ENCODE data around the gene ARCN1.

ARCN1 gene

DNA sequence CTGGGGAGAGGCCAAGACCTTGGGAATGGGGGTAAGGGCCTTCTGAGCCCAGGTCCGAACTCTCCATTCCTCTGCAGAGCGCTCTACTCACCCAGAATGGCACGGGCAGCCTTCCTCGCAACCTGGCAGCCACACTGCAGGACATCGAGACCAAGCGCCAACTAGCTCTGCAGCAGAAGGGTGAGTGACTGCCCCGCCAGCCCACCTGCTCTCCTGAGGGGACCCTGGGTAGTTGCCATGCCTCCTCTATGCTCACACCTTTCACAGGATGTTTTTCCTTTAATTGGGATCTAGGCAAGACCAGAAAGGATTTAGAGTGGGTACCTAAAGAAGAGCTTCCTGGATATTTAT lies 71.8 kb downstream of the ARCN1 start:
- H3K27ac ChIP-seq (ENCODE audit: low read length): no peak overlapping the region
- no peaks in the 10 kb centered on the region for H3K9me3 ChIP-seq (ENCODE audit: control insufficient read depth in 1 of 2, low read length in 2 of 2)
- H3K4me3 ChIP-seq (ENCODE audit: low read depth in 1 of 2, low read length in 2 of 2): no peak overlapping the region
- H3K27me3 ChIP-seq (ENCODE audit: low read depth, low read length): no peaks in the 10 kb centered on the region
- peaks cover 57 to 73% of the 10 kb centered on the region in 2 donors for H3K36me3 ChIP-seq (ENCODE audit: control insufficient read depth in 1 of 2, insufficient read depth in 2 of 2, low read length in 2 of 2)
- peaks cover 0 to 33% of the 10 kb centered on the region in 2 donors for H3K4me1 ChIP-seq (ENCODE audit: control insufficient read depth in 1 of 2, insufficient read depth in 2 of 2, low read length in 2 of 2)

DNA sequence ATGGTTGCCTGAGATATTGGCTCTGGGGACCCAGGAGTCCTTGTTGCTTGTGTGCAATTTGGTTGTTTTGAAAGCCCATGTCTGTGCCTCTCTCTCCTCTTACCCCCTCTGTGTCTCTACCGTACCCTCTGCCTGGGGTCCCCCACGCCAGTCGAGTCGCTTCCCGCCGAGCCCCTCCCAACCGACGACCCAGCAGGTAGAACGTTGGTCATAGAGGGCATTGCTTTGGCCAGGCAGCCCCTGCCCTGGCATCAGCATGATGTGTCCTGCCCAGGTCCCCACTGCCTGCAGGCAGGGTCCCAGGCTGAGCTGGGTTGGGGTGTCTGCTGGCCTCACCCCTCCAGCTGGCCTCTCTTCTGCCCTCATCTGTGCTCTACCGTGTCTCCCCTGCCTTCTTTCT lies 72.3 kb downstream of the ARCN1 start:
- Histone ChIP-seq H3K27me3 (ENCODE audit: low read depth, low read length) (no peaks in the 10 kb centered on the region), H3K4me1 (ENCODE audit: control insufficient read depth in 1 of 2, insufficient read depth in 2 of 2, low read length in 2 of 2) (peaks cover 0 to 33% of the 10 kb centered on the region in 2 donors), H3K27ac (ENCODE audit: low read length) (no peak overlapping the region), H3K9me3 (ENCODE audit: control insufficient read depth in 1 of 2, low read length in 2 of 2) (no peaks in the 10 kb centered on the region), H3K36me3 (ENCODE audit: control insufficient read depth in 1 of 2, insufficient read depth in 2 of 2, low read length in 2 of 2) (peaks cover 59 to 70% of the 10 kb centered on the region in 2 donors), H3K4me3 (ENCODE audit: low read depth in 1 of 2, low read length in 2 of 2) (no peak overlapping the region)

DNA sequence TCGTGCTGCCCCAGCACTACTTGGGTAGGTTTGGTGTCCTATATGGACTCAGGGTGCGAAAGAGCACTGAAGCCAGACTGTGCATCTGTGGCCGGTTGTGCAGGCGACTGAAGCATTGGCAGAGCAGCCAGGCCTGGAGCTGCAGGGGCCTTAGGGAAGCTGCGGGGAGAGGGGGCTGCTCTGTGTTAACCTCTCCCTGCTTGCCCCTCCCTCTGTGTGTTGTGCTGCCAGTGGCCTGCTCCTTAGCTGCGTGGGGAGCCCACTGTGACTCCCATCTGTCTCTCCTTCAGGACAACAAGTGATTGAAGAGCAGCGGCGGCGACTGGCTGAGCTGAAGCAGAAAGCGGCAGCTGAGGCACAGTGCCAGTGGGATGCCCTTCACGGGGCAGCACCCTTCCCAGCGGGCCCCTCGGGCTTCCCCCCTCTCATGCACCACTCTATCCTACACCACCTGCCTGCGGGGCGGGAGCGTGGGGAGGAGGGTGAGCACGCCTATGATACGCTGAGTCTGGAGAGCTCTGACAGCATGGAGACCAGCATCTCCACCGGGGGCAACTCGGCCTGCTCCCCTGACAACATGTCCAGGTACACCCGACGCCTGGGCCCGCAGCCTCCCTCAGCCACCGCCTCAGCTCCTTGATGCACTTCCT lies 73.0 kb downstream of the ARCN1 start:
- Histone ChIP-seq H3K4me1 (ENCODE audit: control insufficient read depth in 1 of 2, insufficient read depth in 2 of 2, low read length in 2 of 2) (peaks cover 0 to 27% of the 10 kb centered on the region in 2 donors), H3K9me3 (ENCODE audit: control insufficient read depth in 1 of 2, low read length in 2 of 2) (no peaks in the 10 kb centered on the region), H3K36me3 (ENCODE audit: control insufficient read depth in 1 of 2, insufficient read depth in 2 of 2, low read length in 2 of 2) (peaks cover 66 to 77% of the 10 kb centered on the region in 2 donors), H3K27me3 (ENCODE audit: low read depth, low read length) (no peaks in the 10 kb centered on the region), H3K27ac (ENCODE audit: low read length) (no peak overlapping the region), H3K4me3 (ENCODE audit: low read depth in 1 of 2, low read length in 2 of 2) (no peak overlapping the region)

DNA sequence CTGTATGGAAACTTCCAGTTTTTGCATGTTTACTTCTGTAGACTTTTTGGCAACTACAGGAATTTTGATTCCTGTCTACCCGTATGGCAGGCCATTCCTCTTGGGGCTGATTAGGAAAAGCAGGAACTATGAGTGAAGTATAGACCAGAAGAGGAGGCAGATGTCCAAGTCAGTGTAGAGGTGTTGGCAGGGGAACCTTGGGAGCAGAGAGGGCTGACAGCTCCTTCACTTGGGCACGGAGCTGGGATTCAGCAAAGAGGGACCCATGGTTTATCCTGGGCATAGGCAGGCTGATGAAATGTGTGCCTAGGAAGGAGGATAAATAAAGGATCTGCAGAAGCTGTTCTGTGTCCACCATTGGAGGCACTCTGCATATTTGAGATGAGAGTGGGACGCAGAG lies 74.2 kb downstream of the ARCN1 start:
- H3K9me3 ChIP-seq (ENCODE audit: control insufficient read depth in 1 of 2, low read length in 2 of 2): no peaks in the 10 kb centered on the region
- peaks cover 0 to 15% of the 10 kb centered on the region in 2 donors for H3K4me1 ChIP-seq (ENCODE audit: control insufficient read depth in 1 of 2, insufficient read depth in 2 of 2, low read length in 2 of 2)
- peaks cover 75 to 88% of the 10 kb centered on the region in 2 donors for H3K36me3 ChIP-seq (ENCODE audit: control insufficient read depth in 1 of 2, insufficient read depth in 2 of 2, low read length in 2 of 2)
- H3K4me3 ChIP-seq (ENCODE audit: low read depth in 1 of 2, low read length in 2 of 2): no peak overlapping the region
- H3K27ac ChIP-seq (ENCODE audit: low read length): no peak overlapping the region
- no peaks in the 10 kb centered on the region for H3K27me3 ChIP-seq (ENCODE audit: low read depth, low read length)

DNA sequence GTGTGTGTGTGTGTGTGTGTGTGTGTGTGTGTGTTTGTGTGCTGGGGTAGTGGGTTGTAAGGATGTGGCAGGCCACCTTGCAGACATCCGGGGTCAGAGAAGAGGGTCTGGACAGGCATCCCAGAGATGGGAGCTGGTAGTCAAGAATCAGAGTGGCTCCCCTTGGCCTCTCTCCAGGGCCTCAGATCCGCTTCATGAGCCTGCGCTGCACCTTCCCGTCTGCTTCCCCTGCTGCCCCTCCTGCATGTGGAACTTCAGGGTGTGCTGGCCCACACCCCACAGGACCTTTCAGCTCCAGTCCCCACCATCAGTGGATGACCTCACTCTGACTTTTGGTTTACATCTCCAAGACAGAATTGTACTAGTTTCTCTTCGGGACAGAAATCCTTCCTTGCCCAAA lies 76.1 kb downstream of the ARCN1 start:
- H3K4me3 ChIP-seq (ENCODE audit: low read depth in 1 of 2, low read length in 2 of 2): no peak overlapping the region
- H3K27ac ChIP-seq (ENCODE audit: low read length): no peak overlapping the region
- H3K4me1 ChIP-seq (ENCODE audit: control insufficient read depth in 1 of 2, insufficient read depth in 2 of 2, low read length in 2 of 2): peaks cover 0 to 16% of the 10 kb centered on the region in 2 donors
- peaks cover 72 to 88% of the 10 kb centered on the region in 2 donors for H3K36me3 ChIP-seq (ENCODE audit: control insufficient read depth in 1 of 2, insufficient read depth in 2 of 2, low read length in 2 of 2)
- H3K9me3 ChIP-seq (ENCODE audit: control insufficient read depth in 1 of 2, low read length in 2 of 2): no peaks in the 10 kb centered on the region
- H3K27me3 ChIP-seq (ENCODE audit: low read depth, low read length): no peaks in the 10 kb centered on the region

DNA sequence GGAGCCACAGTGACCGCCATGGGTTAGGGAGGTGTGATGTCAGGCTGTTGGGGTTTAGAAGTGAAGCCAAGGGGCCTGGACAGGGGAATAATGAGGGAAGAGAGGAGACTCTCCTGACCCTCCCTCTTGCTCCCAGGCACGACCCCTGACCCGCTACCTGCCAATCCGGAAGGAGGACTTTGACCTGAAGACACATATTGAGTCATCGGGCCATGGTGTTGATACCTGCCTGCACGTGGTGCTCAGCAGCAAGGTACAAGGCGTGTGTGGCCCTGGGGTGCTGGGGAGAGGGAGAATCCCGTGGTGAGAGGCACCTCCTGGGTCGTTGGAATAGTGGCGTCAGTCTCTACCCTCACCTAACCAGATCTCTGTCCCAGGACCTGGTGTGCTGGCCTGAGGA lies 77.7 kb downstream of the ARCN1 start:
- Histone ChIP-seq H3K27ac (ENCODE audit: low read length) (no peak overlapping the region), H3K36me3 (ENCODE audit: control insufficient read depth in 1 of 2, insufficient read depth in 2 of 2, low read length in 2 of 2) (peaks cover 64 to 86% of the 10 kb centered on the region in 2 donors), H3K27me3 (ENCODE audit: low read depth, low read length) (no peaks in the 10 kb centered on the region), H3K9me3 (ENCODE audit: control insufficient read depth in 1 of 2, low read length in 2 of 2) (no peaks in the 10 kb centered on the region), H3K4me1 (ENCODE audit: control insufficient read depth in 1 of 2, insufficient read depth in 2 of 2, low read length in 2 of 2) (peaks cover 0 to 16% of the 10 kb centered on the region in 2 donors), H3K4me3 (ENCODE audit: low read depth in 1 of 2, low read length in 2 of 2) (no peak overlapping the region)

DNA sequence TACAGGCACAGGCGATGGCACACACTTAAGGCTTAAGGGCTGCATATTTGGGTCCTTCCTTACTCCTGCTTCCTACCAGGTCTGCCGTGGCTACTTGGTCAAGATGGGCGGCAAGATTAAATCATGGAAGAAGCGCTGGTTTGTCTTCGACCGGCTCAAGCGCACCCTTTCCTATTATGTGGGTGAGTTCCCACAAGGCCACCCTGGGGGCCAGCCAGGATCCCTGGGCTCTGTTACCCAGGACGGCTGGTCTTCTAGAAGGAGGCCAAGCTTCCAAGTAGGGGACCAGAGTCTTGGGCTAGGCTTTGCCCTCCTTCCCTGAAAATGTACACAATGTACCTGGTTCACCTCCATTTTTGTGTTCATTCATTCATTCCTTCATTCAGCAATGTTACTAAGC lies 78.2 kb downstream of the ARCN1 start:
- H3K27ac ChIP-seq (ENCODE audit: low read length): no peak overlapping the region
- no peaks in the 10 kb centered on the region for H3K27me3 ChIP-seq (ENCODE audit: low read depth, low read length)
- peaks cover 0 to 16% of the 10 kb centered on the region in 2 donors for H3K4me1 ChIP-seq (ENCODE audit: control insufficient read depth in 1 of 2, insufficient read depth in 2 of 2, low read length in 2 of 2)
- no peak overlapping the region for H3K4me3 ChIP-seq (ENCODE audit: low read depth in 1 of 2, low read length in 2 of 2)
- H3K9me3 ChIP-seq (ENCODE audit: control insufficient read depth in 1 of 2, low read length in 2 of 2): no peaks in the 10 kb centered on the region
- H3K36me3 ChIP-seq (ENCODE audit: control insufficient read depth in 1 of 2, insufficient read depth in 2 of 2, low read length in 2 of 2): peaks cover 64 to 86% of the 10 kb centered on the region in 2 donors

DNA sequence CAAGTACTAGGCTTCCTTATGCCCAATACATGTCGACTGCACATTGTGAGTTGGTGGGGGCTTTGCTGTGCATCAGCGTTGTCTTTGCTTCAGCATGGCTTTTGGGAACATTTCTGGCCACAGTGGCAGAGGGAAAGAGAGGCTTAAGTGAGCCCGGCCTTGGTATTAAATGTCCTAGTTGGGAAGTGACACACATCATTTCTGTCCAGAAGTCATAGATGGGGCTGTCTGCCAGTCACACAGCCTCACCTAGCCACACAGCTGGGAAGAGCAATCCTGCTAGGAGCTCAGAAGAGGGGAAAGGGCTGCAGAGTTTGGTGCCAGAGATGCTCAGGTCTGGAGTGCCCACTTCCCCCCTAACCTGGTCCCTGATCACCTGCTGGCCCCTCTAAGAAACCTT lies 79.6 kb downstream of the ARCN1 start:
- Histone ChIP-seq H3K27ac (ENCODE audit: low read length) (no peak overlapping the region), H3K36me3 (ENCODE audit: control insufficient read depth in 1 of 2, insufficient read depth in 2 of 2, low read length in 2 of 2) (peaks cover 73 to 89% of the 10 kb centered on the region in 2 donors), H3K4me1 (ENCODE audit: control insufficient read depth in 1 of 2, insufficient read depth in 2 of 2, low read length in 2 of 2) (peaks cover 0 to 12% of the 10 kb centered on the region in 2 donors), H3K4me3 (ENCODE audit: low read depth in 1 of 2, low read length in 2 of 2) (no peak overlapping the region), H3K9me3 (ENCODE audit: control insufficient read depth in 1 of 2, low read length in 2 of 2) (no peaks in the 10 kb centered on the region), H3K27me3 (ENCODE audit: low read depth, low read length) (no peaks in the 10 kb centered on the region)

All from muscle layer of duodenum (tissue), 2 donors.